Mesothelial cell of epicardium (in vitro differentiated cells): ENCODE data around the gene ZBTB47. TPM values are rescaled to one million over a fixed set of nuclear protein-coding genes. Genes with fewer than 3 reads are reported as not detected.

Experiments
- DNase-seq, 2 experiments: peaks; one replicate each; pipeline ENCODE4 v3.0.0; 2021; ENCODE audit warnings: low spot score in 2 of 2; ENCODE audit not compliant: unreplicated experiment in 2 of 2
- H3K27ac Mint-ChIP-seq: 2 replicates; pipeline ENCODE4 v1.8.0; 2021; ENCODE audit warnings: mixed read lengths
- H3K27me3 Mint-ChIP-seq: 2 replicates; pipeline ENCODE4 v1.8.0; 2021; ENCODE audit warnings: low read depth, mixed read lengths
- H3K36me3 Mint-ChIP-seq: 2 replicates; pipeline ENCODE4 v1.8.0; 2021; ENCODE audit warnings: mixed read lengths
- H3K4me1 Mint-ChIP-seq: 2 replicates; pipeline ENCODE4 v1.8.0; 2021; ENCODE audit warnings: mixed read lengths
- H3K4me3 Mint-ChIP-seq: 2 replicates; pipeline ENCODE4 v1.8.0; 2021; ENCODE audit warnings: mild to moderate bottlenecking, moderate library complexity, mixed read lengths
- H3K9me3 Mint-ChIP-seq: 2 replicates; pipeline ENCODE4 v1.8.0; 2021; ENCODE audit warnings: mixed read lengths
- total RNA-seq: library from RNA; stranded (reverse); gene quantifications from 3 replicates; pipeline ENCODE4 v1.2.1, GENCODE V29; 2021
- TF ChIP-seq, protein P1 (sequence below): fragments of 200-600 bp; sonication (generic); IDR thresholded peaks from one replicate; pipeline ENCODE4 v1.5.0; 2021; ENCODE audit warnings: antibody characterized with exemption; ENCODE audit not compliant: unreplicated experiment

ZBTB47 gene
- total RNA-seq, 1 donor from 2014 or later, result 23.6 TPM

DNA sequence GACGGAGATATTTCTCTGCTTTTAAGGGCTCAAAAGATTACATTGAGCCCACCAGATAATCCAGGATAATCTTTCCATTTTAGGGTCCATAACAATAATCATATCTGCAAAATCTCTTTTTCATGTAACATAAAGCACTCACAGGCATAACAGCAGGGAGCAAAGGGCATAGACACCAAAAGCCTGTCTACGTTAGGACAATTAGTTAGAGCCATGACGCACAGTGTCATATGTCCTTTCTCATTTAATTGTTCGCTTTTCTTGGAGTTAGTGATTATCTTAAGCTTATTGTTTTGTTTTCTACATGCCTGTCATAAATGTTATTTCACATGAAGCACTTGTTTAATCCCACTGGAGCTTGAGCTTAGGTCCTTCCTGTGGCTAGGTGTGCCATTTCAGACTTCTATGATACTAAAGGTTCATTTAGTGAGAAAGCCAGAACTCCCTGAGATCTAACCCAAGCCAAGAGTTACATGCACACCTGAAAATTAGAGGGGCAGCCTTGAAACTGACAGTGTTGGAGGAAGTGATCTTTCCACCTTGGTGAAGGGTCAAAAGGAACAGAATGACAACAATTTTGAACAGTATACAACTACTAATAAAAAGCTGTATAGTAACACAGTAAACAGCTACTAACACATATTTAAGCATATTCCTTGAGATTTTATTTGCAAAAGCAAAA is 60.8 kb downstream of the ZBTB47 start:
- H3K9me3 Mint-ChIP-seq, result no peaks in the 10 kb centered on the region
- no peak overlapping the region for H3K4me3 Mint-ChIP-seq

More for the DNA sequence above, 60.8 kb downstream of the ZBTB47 start:
- DNase-seq, result no peak
- Mint-ChIP-seq H3K27me3 (peaks cover 7% of the 10 kb centered on the region), H3K4me1 (no peaks in the 10 kb centered on the region), H3K36me3 (no peaks in the 10 kb centered on the region), H3K27ac (no peak overlapping the region)
- TF ChIP-seq, protein P1, sequence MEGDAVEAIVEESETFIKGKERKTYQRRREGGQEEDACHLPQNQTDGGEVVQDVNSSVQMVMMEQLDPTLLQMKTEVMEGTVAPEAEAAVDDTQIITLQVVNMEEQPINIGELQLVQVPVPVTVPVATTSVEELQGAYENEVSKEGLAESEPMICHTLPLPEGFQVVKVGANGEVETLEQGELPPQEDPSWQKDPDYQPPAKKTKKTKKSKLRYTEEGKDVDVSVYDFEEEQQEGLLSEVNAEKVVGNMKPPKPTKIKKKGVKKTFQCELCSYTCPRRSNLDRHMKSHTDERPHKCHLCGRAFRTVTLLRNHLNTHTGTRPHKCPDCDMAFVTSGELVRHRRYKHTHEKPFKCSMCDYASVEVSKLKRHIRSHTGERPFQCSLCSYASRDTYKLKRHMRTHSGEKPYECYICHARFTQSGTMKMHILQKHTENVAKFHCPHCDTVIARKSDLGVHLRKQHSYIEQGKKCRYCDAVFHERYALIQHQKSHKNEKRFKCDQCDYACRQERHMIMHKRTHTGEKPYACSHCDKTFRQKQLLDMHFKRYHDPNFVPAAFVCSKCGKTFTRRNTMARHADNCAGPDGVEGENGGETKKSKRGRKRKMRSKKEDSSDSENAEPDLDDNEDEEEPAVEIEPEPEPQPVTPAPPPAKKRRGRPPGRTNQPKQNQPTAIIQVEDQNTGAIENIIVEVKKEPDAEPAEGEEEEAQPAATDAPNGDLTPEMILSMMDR, result no peak

Other genes starting within 250 kb of the ZBTB47 start
- gene LYZL4, start 243.1 kb upstream of the ZBTB47 start, total RNA-seq, result not detected in 3 replicates
- gene VIPR1, start 151.1 kb upstream of the ZBTB47 start, total RNA-seq, result 2.1 to 2.8 TPM (median 2.3 TPM) in 3 replicates
- gene SEC22C, start 71.7 kb upstream of the ZBTB47 start, total RNA-seq, result 39.6 to 44.7 TPM (median 42.6 TPM) in 3 replicates
- 19.1 to 21.0 TPM (median 19.6 TPM) in 3 replicates for gene SS18L2, start 62.8 kb upstream of the ZBTB47 start, total RNA-seq
- 185 to 201 TPM (median 192 TPM) in 3 replicates for gene NKTR, start 53.0 kb upstream of the ZBTB47 start, total RNA-seq
- not detected in 3 replicates for gene KLHL40, start 31.8 kb downstream of the ZBTB47 start, total RNA-seq
- gene HHATL, start 49.1 kb downstream of the ZBTB47 start, total RNA-seq, result not detected in 3 replicates
- 0.55 to 0.90 TPM (median 0.60 TPM) in 3 replicates for gene CCDC13, start 119.6 kb downstream of the ZBTB47 start, total RNA-seq
- 62.0 to 72.2 TPM (median 63.9 TPM) in 3 replicates for gene HIGD1A, start 150.8 kb downstream of the ZBTB47 start, total RNA-seq
- gene ACKR2, start 155.7 kb downstream of the ZBTB47 start, total RNA-seq, result 1.2 to 2.2 TPM (median 1.6 TPM) in 3 replicates
- not detected in 3 replicates for gene CYP8B1, start 222.2 kb downstream of the ZBTB47 start, total RNA-seq